Measurements from ENCODE around the gene GOLGA5. TPM values are rescaled to one million over a fixed set of nuclear protein-coding genes. Genes with fewer than 3 reads are reported as not detected.

Gene GOLGA5
- total and polyA plus RNA-seq, 2 of the 13 experiments (the other 11 are each of a cell fraction or from before 2014, with no cell fraction given): 31.0 to 40.0 TPM

GRCh38 chr14:92877757-92878431, 83.8 kb downstream of the GOLGA5 start (continued):
- 0 out of 2 replicates have a peak, but pooled peaks have one; percentile 38 for TF ChIP-seq PATZ1 (CRISPR knock-in tag; IDR thresholded peaks at IDR 0.05)
- peak; percentile 33 for TF ChIP-seq CTCF (CRISPR knock-in tag; IDR thresholded peaks at IDR 0.05)
- TF ChIP-seq SNAI1 (CRISPR knock-in tag; IDR thresholded peaks at IDR 0.05; ENCODE audit: borderline replicate concordance): no peak
- 0 out of 2 replicates have a peak, but pooled peaks have one; percentile 38 for TF ChIP-seq ZNF331 (CRISPR knock-in tag; IDR thresholded peaks at IDR 0.05)
- TF ChIP-seq ZFX (CRISPR knock-in tag; IDR thresholded peaks at IDR 0.05; ENCODE audit: low read depth): peak; percentile 77
- no peak for TF ChIP-seq SP5 (CRISPR knock-in tag; IDR thresholded peaks at IDR 0.05; ENCODE audit: borderline replicate concordance, low read depth)
- TF ChIP-seq HMGXB3 (CRISPR knock-in tag; IDR thresholded peaks at IDR 0.05; ENCODE audit: borderline replicate concordance): 0 out of 2 replicates have a peak, but pooled peaks have one; percentile 49
- TF ChIP-seq ZBTB3 (CRISPR knock-in tag; IDR thresholded peaks at IDR 0.05; ENCODE audit: borderline replicate concordance, low read depth): no peak
- peak; percentile 67 for TF ChIP-seq NCOA2 (CRISPR knock-in tag; IDR thresholded peaks at IDR 0.05)
- TF ChIP-seq HIVEP1 (CRISPR knock-in tag; IDR thresholded peaks at IDR 0.05): 0 out of 2 replicates have a peak, but pooled peaks have one; percentile 33
- TF ChIP-seq KMT2B (CRISPR knock-in tag; IDR thresholded peaks at IDR 0.05): 0 out of 2 replicates have a peak, but pooled peaks have one; percentile 24
- peak; percentile 31; the same call in 1 of the 2 replicates for TF ChIP-seq ZNF501 (CRISPR knock-in tag; IDR thresholded peaks at IDR 0.05)
- TF ChIP-seq CBX5 (CRISPR knock-in tag; IDR thresholded peaks at IDR 0.05; ENCODE audit: borderline replicate concordance): peak; percentile 73; the same call in 1 of the 2 replicates
- TF ChIP-seq ARID4A (CRISPR knock-in tag; IDR thresholded peaks at IDR 0.05; ENCODE audit: borderline replicate concordance): peak; percentile 31; the same call in 1 of the 2 replicates
- no peak for TF ChIP-seq ZFAT (CRISPR knock-in tag; conservative IDR thresholded peaks at IDR 0.05)
- 0 out of 2 replicates have a peak, but pooled peaks have one; percentile 44 for TF ChIP-seq ZFP37 (CRISPR knock-in tag; IDR thresholded peaks at IDR 0.05; ENCODE audit: borderline replicate concordance)

Data from HepG2 (cell line).